H1 (cell line): ENCODE measurements around the gene ZNF746. TPM values are rescaled to one million over a fixed set of nuclear protein-coding genes. Genes with fewer than 3 reads are reported as not detected.

Experiments used
- CTCF ChIA-PET: fragments of 300-600 bp; sonication (Branson Sonifier 250); formaldehyde crosslinking; loops from one replicate; lab custom pipeline; 2021; ENCODE audit not compliant: partially characterized antibody; lab: Charles Lee
- POLR2A ChIA-PET: fragments of 300-600 bp; sonication (Branson Sonifier 250); formaldehyde crosslinking; loops from one replicate; lab custom pipeline; 2021; ENCODE audit warnings: inconsistent platforms; ENCODE audit not compliant: partially characterized antibody; lab: Charles Lee
- DNase-seq, 2 experiments: peaks; one replicate each; pipeline versions ENCODE4 v3.0.0 to v3.0.0-alpha.2; 2010 to 2022; ENCODE audit warnings: low spot score in 2 of 2, low read depth in 1 of 2, mixed read lengths in 1 of 2
- FAIRE-seq: peaks from 2 replicates; lab custom pipeline; 2011; peaks lifted over from hg19 to GRCh38; lab: Jason Lieb, UNC
- H2AFZ ChIP-seq: 2 replicates; pipeline ENCODE4 v1.8.1; 2012; ENCODE audit warnings: low read length, inconsistent platforms
- H2AK5ac ChIP-seq: 2 replicates; pipeline ENCODE4 v1.6.1; 2013; ENCODE audit warnings: low read depth, low read length
- H2BK120ac ChIP-seq: replicated peaks from 2 replicates; pipeline ENCODE3; 2013; ENCODE audit warnings: low read depth, low read length, inconsistent platforms
- H2BK12ac ChIP-seq: 2 replicates; pipeline ENCODE4 v1.6.1; 2013; ENCODE audit warnings: low read depth, low read length
- H2BK15ac ChIP-seq: 2 replicates; pipeline ENCODE4 v1.6.1; 2013; ENCODE audit warnings: low read length
- H2BK20ac ChIP-seq: 2 replicates; pipeline ENCODE4 v1.6.1; 2013; ENCODE audit warnings: low read length
- H2BK5ac ChIP-seq: 2 replicates; pipeline ENCODE4 v1.6.1; 2013; ENCODE audit warnings: low read depth, low read length
- H3K14ac ChIP-seq: 2 replicates; pipeline ENCODE4 v1.6.1; 2013; ENCODE audit warnings: inconsistent platforms; ENCODE audit not compliant: insufficient read length
- H3K18ac ChIP-seq: 2 replicates; pipeline ENCODE4 v1.6.1; 2013; ENCODE audit warnings: low read length; ENCODE audit errors: extremely low read depth
- H3K23ac ChIP-seq: 2 replicates; pipeline ENCODE4 v1.6.1; 2013; ENCODE audit warnings: inconsistent platforms; ENCODE audit not compliant: insufficient read length
- H3K23me2 ChIP-seq: 2 replicates; pipeline ENCODE4 v1.6.1; 2013; ENCODE audit warnings: low read depth, low read length
- H3K27ac ChIP-seq: 2 replicates; pipeline ENCODE4 v1.6.1; 2011; ENCODE audit warnings: low read depth, low read length, inconsistent platforms
- H3K27me3 ChIP-seq, 4 experiments: replicated peaks in 1 of 4; 1 replicate in 1 of 4; 2 replicates in 3 of 4; pipeline versions ENCODE4 v1.6.1 to v1.8.1; 2011 to 2013; ENCODE audit warnings: low read length in 3 of 4, mild to moderate bottlenecking in 3 of 4, inconsistent platforms in 2 of 4, mixed read lengths in 2 of 4, moderate library complexity in 1 of 4; ENCODE audit not compliant: control insufficient read depth in 3 of 4, insufficient read depth in 3 of 4; ENCODE audit errors: extremely low read depth in 1 of 4
- H3K36me3 ChIP-seq, 4 experiments: 2 replicates each; pipeline versions ENCODE4 v1.6.1 to v1.8.1; 2011 to 2013; ENCODE audit warnings: mild to moderate bottlenecking in 4 of 4, low read length in 3 of 4, moderate library complexity in 2 of 4, control low read depth in 1 of 4, inconsistent platforms in 1 of 4; ENCODE audit not compliant: insufficient read depth in 4 of 4, control insufficient read depth in 2 of 4
- H3K4ac ChIP-seq: replicated peaks from 2 replicates; pipeline ENCODE3; 2013; ENCODE audit warnings: low read length, low read depth, mixed read lengths, inconsistent platforms; ENCODE audit not compliant: insufficient read length
- H3K4me1 ChIP-seq, 4 experiments: replicated peaks in 1 of 4; 1 replicate in 1 of 4; 2 replicates in 3 of 4; pipeline versions ENCODE4 v1.6.1 to v1.8.1; 2011 to 2013; ENCODE audit warnings: low read length in 3 of 4, inconsistent platforms in 2 of 4, mixed read lengths in 1 of 4; ENCODE audit not compliant: insufficient read depth in 4 of 4, control insufficient read depth in 3 of 4
- H3K4me2 ChIP-seq, 2 experiments: 2 replicates each; pipeline versions ENCODE4 v1.6.1 to v1.8.1; 2011 to 2013; ENCODE audit warnings: low read depth in 2 of 2, low read length in 2 of 2, control low read depth in 1 of 2, inconsistent platforms in 1 of 2, mild to moderate bottlenecking in 1 of 2; ENCODE audit not compliant: insufficient read depth in 1 of 2
- H3K4me3 ChIP-seq, 4 experiments: fragments of 200-600, 300-600 bp in 1 of 4; sonication (generic), shearing (Covaris generic), sonication (Bioruptor Twin) in 1 of 4; 2 replicates each; pipeline versions ENCODE4 v1.5.1 to v1.8.1; 2011 to 2016; ENCODE audit warnings: low read length in 4 of 4, low read depth in 3 of 4, control low read depth in 2 of 4, inconsistent platforms in 2 of 4, mild to moderate bottlenecking in 2 of 4, mixed read lengths in 1 of 4, moderate library complexity in 1 of 4; ENCODE audit not compliant: insufficient read depth in 2 of 4; ENCODE audit errors: extremely low read depth in 1 of 4
- H3K56ac ChIP-seq: replicated peaks from 2 replicates; pipeline ENCODE3; 2013; ENCODE audit warnings: low read depth, mild to moderate bottlenecking, mixed read lengths, low read length, inconsistent platforms; ENCODE audit not compliant: insufficient read length
- H3K79me1 ChIP-seq: 2 replicates; pipeline ENCODE4 v1.6.1; 2013; ENCODE audit warnings: low read depth, low read length, control low read depth
- H3K79me2 ChIP-seq, 2 experiments: 2 replicates each; pipeline versions ENCODE4 v1.6.1 to v1.8.1; 2012 to 2013; ENCODE audit warnings: low read length in 2 of 2, mild to moderate bottlenecking in 2 of 2, inconsistent platforms in 1 of 2; ENCODE audit not compliant: insufficient read depth in 2 of 2, control insufficient read depth in 1 of 2
- H3K9ac ChIP-seq, 4 experiments: replicated peaks in 1 of 4; 1 replicate in 1 of 4; 2 replicates in 3 of 4; pipeline versions ENCODE4 v1.6.1 to v1.8.1; 2011 to 2013; ENCODE audit warnings: low read depth in 3 of 4, low read length in 3 of 4, control low read depth in 2 of 4, mild to moderate bottlenecking in 2 of 4, moderate library complexity in 2 of 4, inconsistent platforms in 1 of 4; ENCODE audit errors: extremely low read depth in 1 of 4
- H3K9me3 ChIP-seq, 2 experiments: 2 replicates each; pipeline versions ENCODE4 v1.6.1 to v1.8.1; 2012 to 2013; ENCODE audit warnings: mild to moderate bottlenecking in 2 of 2, moderate library complexity in 2 of 2, control low read depth in 1 of 2, inconsistent platforms in 1 of 2, low read depth in 1 of 2, low read length in 1 of 2, mixed read lengths in 1 of 2; ENCODE audit not compliant: insufficient read depth in 2 of 2
- H4K20me1 ChIP-seq, 2 experiments: replicated peaks in 1 of 2; 2 replicates each; pipeline versions ENCODE3 to v1.8.1; 2011 to 2013; ENCODE audit warnings: inconsistent platforms in 2 of 2, low read length in 2 of 2, mild to moderate bottlenecking in 1 of 2; ENCODE audit not compliant: insufficient read depth in 2 of 2, control insufficient read depth in 1 of 2
- H4K5ac ChIP-seq: 2 replicates; pipeline ENCODE4 v1.6.1; 2013; ENCODE audit warnings: low read length, low read depth, mixed read lengths, inconsistent platforms; ENCODE audit not compliant: insufficient read length
- H4K8ac ChIP-seq: 2 replicates; pipeline ENCODE4 v1.8.0; 2013; ENCODE audit warnings: mild to moderate bottlenecking, moderate library complexity, low read length, inconsistent platforms; ENCODE audit not compliant: insufficient read depth; ENCODE audit errors: extremely low read depth
- H4K91ac ChIP-seq: replicated peaks from 2 replicates; pipeline ENCODE3; 2013; ENCODE audit warnings: low read length, mixed read lengths, inconsistent platforms; ENCODE audit not compliant: insufficient read length
- CBX8 ChIP-seq: fragments of 300-800, 300-1000 bp; sonication (generic); IDR thresholded peaks from 2 replicates; pipeline ENCODE4 v1.7.1; 2016; ENCODE audit warnings: low read depth, low read length, borderline replicate concordance
- POLR2AphosphoS5 ChIP-seq: IDR thresholded peaks from 2 replicates; pipeline ENCODE4 v1.6.1; 2011; ENCODE audit warnings: low read depth, low read length
- WGBS, 2 experiments: shearing (Covaris generic) in 1 of 2; methylation state at CpG; one replicate each; pipeline versions ENCODE4 v1.1.6 to v1.1.7; 2013 to 2015; ENCODE audit warnings: low lambda C conversion rate in 2 of 2, mixed read lengths in 2 of 2, inconsistent platforms in 1 of 2, low coverage in 1 of 2, missing lambda C conversion rate in 1 of 2; ENCODE audit not compliant: insufficient replicate concordance in 2 of 2, insufficient coverage in 1 of 2, insufficient read length in 1 of 2; ENCODE audit errors: extremely low coverage in 1 of 2, missing lambda C conversion rate in 1 of 2; 5-methylcytosine and 5-hydroxymethylcytosine counted together
- polyA plus RNA-seq, 7 experiments: library from polyadenylated mRNA; depleted of rRNA in 3 of 7; stranded (reverse) in 5 of 7; unstranded in 2 of 7; fragments of >200 nt in 5 of 7; fragments of 200-250 nt in 2 of 7; gene quantifications; 1 replicate in 5 of 7; 2 replicates in 1 of 7; 4 replicates in 1 of 7; pipeline versions ENCODE4 v1.2.1 to v1.2.3, GENCODE V29; 2011 to 2013; ENCODE audit warnings: missing spikeins in 2 of 7, mixed read lengths in 2 of 7
- total RNA-seq: library from RNA; stranded (reverse); fragmentation: NEBNext Ultra II Directional; extraction: Animal tissue kit (Norgen Biotek cat#: 25700); gene quantifications from 2 replicates; pipeline ENCODE4 v1.2.1, GENCODE V29; 2021

Gene ZNF746
- total and polyA plus RNA-seq, 2 of the 8 experiments (the other 6 are each of a cell fraction or from before 2014, with no cell fraction given): 7.5 to 15.6 TPM

DNA sequence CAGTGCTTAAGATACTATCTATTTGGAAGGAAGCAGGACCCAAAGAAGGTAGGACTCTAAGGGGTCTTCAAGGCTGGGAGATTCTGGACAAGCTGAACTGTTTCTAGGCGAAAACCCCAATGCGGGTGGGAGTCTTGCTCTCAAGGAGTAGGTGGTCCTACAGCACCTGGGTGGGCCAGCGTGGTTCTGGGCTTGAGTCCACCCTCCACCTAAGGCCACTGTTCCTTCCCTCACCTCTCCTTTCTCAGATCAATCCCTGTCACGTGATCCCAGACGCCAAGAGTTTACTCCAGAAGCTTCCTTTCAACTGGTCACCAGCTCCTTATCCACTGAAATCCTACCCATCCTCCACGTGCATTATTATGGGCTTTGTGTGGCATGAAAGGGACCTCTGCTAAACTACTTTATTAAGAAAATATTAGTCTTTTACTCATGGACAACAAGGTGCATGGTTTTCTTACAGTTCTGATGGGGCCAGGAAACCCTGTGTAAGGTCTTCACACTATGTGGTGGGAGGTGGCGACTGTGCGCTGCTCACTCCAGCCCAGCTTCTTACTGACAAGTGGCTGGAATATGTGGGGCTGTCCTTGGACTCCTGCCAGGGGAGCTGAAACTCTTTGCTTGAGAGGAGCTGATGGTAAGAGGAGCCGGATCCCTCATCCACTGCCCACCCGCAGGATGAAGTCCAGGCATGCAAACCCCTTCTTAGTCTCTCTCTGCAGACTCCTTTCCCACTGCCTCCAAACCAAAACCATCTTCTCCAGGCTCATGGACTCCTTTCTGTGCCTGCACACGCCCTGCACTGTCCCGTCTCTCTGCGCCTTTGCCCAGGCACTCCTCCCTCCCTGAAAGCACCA is 1.6 kb downstream of the ZNF746 start:
- Histone ChIP-seq H3K9me3 (no peaks in the 10 kb centered on the region), H3K4ac (no peak overlapping the region), H2AK5ac (no peak overlapping the region), H3K79me1 (no peaks in the 10 kb centered on the region; the same call in 1 of the 2 replicates), H3K56ac (no peak overlapping the region), H4K20me1 (peaks cover 3 to 6% of the 10 kb centered on the region in 2 experiments), H3K79me2 (peaks cover 0 to 12% of the 10 kb centered on the region in 2 experiments; a peak in 2 of 4 replicates), H3K36me3 (peaks cover 5 to 18% (median 14%) of the 10 kb centered on the region in 4 experiments; a peak in 5 of 8 replicates), H2BK5ac (no peak overlapping the region), H2BK15ac (no peak overlapping the region), H2BK120ac (no peak overlapping the region), H4K8ac (no peak overlapping the region), H3K23ac (no peak overlapping the region), H3K27ac (no peak overlapping the region), H4K5ac (no peak overlapping the region), H3K14ac (no peak overlapping the region), H3K23me2 (0 out of 2 replicates have a peak, but pooled peaks cover 4% of the 10 kb centered on the region), H3K4me1 (no peaks in the 10 kb centered on the region; a peak in 2 of 7 replicates), H2AFZ (no peak overlapping the region), H3K4me2 (peak overlapping the region; percentile 13 to 84; a peak in 2 of 4 replicates), H4K91ac (no peak overlapping the region), H3K18ac (no peak overlapping the region), H3K9ac (no peak overlapping the region), H2BK12ac (no peak overlapping the region), H3K4me3 (peak overlapping the region in 2 of 4 experiments; percentile 39 to 82; a peak in 2 of 8 replicates), H2BK20ac (no peak overlapping the region), H3K27me3 (peaks cover 0 to 3% (median under 1%) of the 10 kb centered on the region in 4 experiments; a peak in 2 of 7 replicates)
- DNase-seq (no peak), FAIRE-seq (no peak)
- ChIA-PET CTCF (interaction anchor here (0.5 to 2.3 kb wide), 17 partner anchors 9 to 417 kb away, joined by 3 to 12 read pairs (median 3); no protein-coding TSS in a partner anchor), POLR2A (interaction anchor here (0.6 to 1.9 kb wide), 5 partner anchors 9 to 266 kb away, joined by 3 to 5 read pairs (median 3); no protein-coding TSS in a partner anchor)
- no peak for TF ChIP-seq CBX8
- no peak for TF ChIP-seq POLR2AphosphoS5
- WGBS, 2 experiments: 89% methylated on average over 11 of the region's 13 CpGs; no CpG with 5 or more reads in 1 of the 2 experiments
